ENCODE data around the gene KIAA1958. TPM values are rescaled to one million over a fixed set of nuclear protein-coding genes. Genes with fewer than 3 reads are reported as not detected.

The KIAA1958 gene
- total and polyA plus RNA-seq, 2 donors (not counting 1 experiment from before 2014, with no cell fraction given): 2.4 to 15.3 TPM

DNA sequence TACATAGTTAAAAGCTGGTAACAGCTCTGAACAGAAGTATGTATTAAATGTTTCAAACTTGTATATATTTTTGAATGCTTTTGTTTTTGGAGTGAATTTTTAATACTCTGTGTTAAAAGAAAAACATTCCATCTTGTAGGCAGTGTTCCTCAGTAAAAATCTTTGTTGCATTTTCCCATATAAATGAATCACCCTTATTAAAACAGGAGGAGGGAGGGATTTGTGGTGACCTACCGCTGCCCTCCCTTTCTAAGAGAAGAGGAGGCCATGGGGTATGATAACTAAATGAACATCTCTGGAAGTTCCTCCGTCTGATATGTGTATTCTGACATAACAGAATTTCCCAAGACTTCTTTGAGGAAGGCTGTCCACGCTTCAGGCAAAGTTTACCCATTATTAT is 177.9 kb downstream of the KIAA1958 start:
- H3K9me3 Mint-ChIP-seq (ENCODE audit: insufficient read depth): no peaks in the 10 kb centered on the region
- no CpG with 5 or more reads among the region's 3 CpGs for WGBS (ENCODE audit: insufficient coverage)
- no peak for ATAC-seq (ENCODE audit: low read depth)
- no peaks in the 10 kb centered on the region for H3K27me3 Mint-ChIP-seq
- DNase-seq: no peak
- intact Hi-C loops (cut with micrococcal nuclease): no loop called here
- no peak overlapping the region for H3K4me3 Mint-ChIP-seq
- no peaks in the 10 kb centered on the region for H3K4me1 Mint-ChIP-seq
- H3K36me3 ChIP-seq (replicated peaks in 1 of 2; ENCODE audit: control extremely low read depth in 1 of 2, control insufficient read depth in 1 of 2, extremely low read depth in 1 of 2, insufficient read depth in 2 of 2, low read length in 1 of 2): no peaks in the 10 kb centered on the region
- H3K79me2 ChIP-seq (ENCODE audit: control insufficient read depth, insufficient read depth, low read length): no peaks in the 10 kb centered on the region
- no peaks in the 10 kb centered on the region for H4K20me1 ChIP-seq (ENCODE audit: control insufficient read depth, insufficient read depth, low read length, poor library complexity, severe bottlenecking)
- ChIA-PET CTCF (interaction anchor here (0.8 to 1.5 kb wide), 2 partner anchors 128 to 305 kb away, joined by 4 to 5 read pairs; no protein-coding TSS in a partner anchor), POLR2A (no interaction called here)
- TF ChIP-seq CTCF (IDR thresholded peaks at IDR 0.05) (no peak), EZH2 (IDR thresholded peaks at IDR 0.05; ENCODE audit: borderline replicate concordance, insufficient read depth, low read depth, low read length, poor library complexity, severe bottlenecking) (no peak)
- no peak overlapping the region for H3K9ac ChIP-seq (ENCODE audit: low read length)
- H3K27me3 ChIP-seq (replicated peaks in 1 of 4; ENCODE audit: control extremely low read depth in 1 of 4, control insufficient read depth in 3 of 4, insufficient read depth in 4 of 4, low read length in 3 of 4): no peaks in the 10 kb centered on the region
- no peaks in the 10 kb centered on the region for H3K9me3 ChIP-seq (ENCODE audit: control extremely low read depth in 1 of 3, control insufficient read depth in 2 of 3, insufficient read depth in 1 of 3, low read length in 2 of 3)
- H3K4me3 ChIP-seq (ENCODE audit: control extremely low read depth in 1 of 5, extremely low read depth in 1 of 5, insufficient read depth in 1 of 5, low read depth in 2 of 5, low read length in 4 of 5): no peak overlapping the region
- no peaks in the 10 kb centered on the region for H3K4me1 ChIP-seq (ENCODE audit: control insufficient read depth in 2 of 2, insufficient read depth in 2 of 2, low read length in 2 of 2)
- H3K4me2 ChIP-seq (replicated peaks; ENCODE audit: low read depth, low read length, poor library complexity, severe bottlenecking): no peak overlapping the region
- H3K27ac ChIP-seq (ENCODE audit: low read length in 2 of 2): no peak overlapping the region
- no peak overlapping the region for H2AFZ ChIP-seq (ENCODE audit: insufficient read depth, low read depth, low read length, poor library complexity, severe bottlenecking)
- H3K27ac Mint-ChIP-seq: no peak overlapping the region

- Histone ChIP-seq H3K79me2 (ENCODE audit: control insufficient read depth, insufficient read depth, low read length) (no peaks in the 10 kb centered on the region), H3K27ac (ENCODE audit: low read length in 2 of 2) (no peak overlapping the region), H2AFZ (ENCODE audit: insufficient read depth, low read depth, low read length, poor library complexity, severe bottlenecking) (no peak overlapping the region), H4K20me1 (ENCODE audit: control insufficient read depth, insufficient read depth, low read length, poor library complexity, severe bottlenecking) (no peaks in the 10 kb centered on the region), H3K9me3 (ENCODE audit: control extremely low read depth in 1 of 3, control insufficient read depth in 2 of 3, insufficient read depth in 1 of 3, low read length in 2 of 3) (no peaks in the 10 kb centered on the region), H3K27me3 (replicated peaks in 1 of 4; ENCODE audit: control extremely low read depth in 1 of 4, control insufficient read depth in 3 of 4, insufficient read depth in 4 of 4, low read length in 3 of 4) (no peaks in the 10 kb centered on the region), H3K4me1 (ENCODE audit: control insufficient read depth in 2 of 2, insufficient read depth in 2 of 2, low read length in 2 of 2) (no peaks in the 10 kb centered on the region), H3K4me3 (ENCODE audit: control extremely low read depth in 1 of 5, extremely low read depth in 1 of 5, insufficient read depth in 1 of 5, low read depth in 2 of 5, low read length in 4 of 5) (no peak overlapping the region), H3K36me3 (replicated peaks in 1 of 2; ENCODE audit: control extremely low read depth in 1 of 2, control insufficient read depth in 1 of 2, extremely low read depth in 1 of 2, insufficient read depth in 2 of 2, low read length in 1 of 2) (no peaks in the 10 kb centered on the region), H3K9ac (ENCODE audit: low read length) (no peak overlapping the region), H3K4me2 (replicated peaks; ENCODE audit: low read depth, low read length, poor library complexity, severe bottlenecking) (no peak overlapping the region)
- no peak for DNase-seq
- ChIA-PET CTCF (no interaction called here), POLR2A (no interaction called here)
- no peak overlapping the region for H3K27ac Mint-ChIP-seq
- no peaks in the 10 kb centered on the region for H3K4me1 Mint-ChIP-seq
- no peak for ATAC-seq (ENCODE audit: low read depth)
- TF ChIP-seq CTCF (IDR thresholded peaks at IDR 0.05): no peak
- no peak for TF ChIP-seq EZH2 (IDR thresholded peaks at IDR 0.05; ENCODE audit: borderline replicate concordance, insufficient read depth, low read depth, low read length, poor library complexity, severe bottlenecking)
- H3K4me3 Mint-ChIP-seq: no peak overlapping the region
- intact Hi-C loops (cut with micrococcal nuclease): no loop called here
- WGBS (ENCODE audit: insufficient coverage): no CpG with 5 or more reads among the region's 4 CpGs
- H3K27me3 Mint-ChIP-seq: no peaks in the 10 kb centered on the region
- H3K9me3 Mint-ChIP-seq (ENCODE audit: insufficient read depth): no peaks in the 10 kb centered on the region
Observed at GRCh38 chr9:112665347-112665746, 178.7 kb downstream of the KIAA1958 start.
